ENCODE data around the gene PALLD.

- TF ChIP-seq CTCF (IDR thresholded peaks at IDR 0.05) (no peak), EZH2 (IDR thresholded peaks at IDR 0.05) (no peak)
Observed at GRCh38 chr4:168521721-168522120, 24.9 kb downstream of the PALLD start.
